ENCODE measurements around the gene CROCC. TPM values are rescaled to one million over a fixed set of nuclear protein-coding genes. Genes with fewer than 3 reads are reported as not detected.
A peak's percentile ranks its signal among the peaks of the same experiment; 100 is the strongest.

Gene CROCC
- polyA plus RNA-seq, 12 donors: 13.3 to 46.0 (median 18.7) TPM; not detected in 1

DNA sequence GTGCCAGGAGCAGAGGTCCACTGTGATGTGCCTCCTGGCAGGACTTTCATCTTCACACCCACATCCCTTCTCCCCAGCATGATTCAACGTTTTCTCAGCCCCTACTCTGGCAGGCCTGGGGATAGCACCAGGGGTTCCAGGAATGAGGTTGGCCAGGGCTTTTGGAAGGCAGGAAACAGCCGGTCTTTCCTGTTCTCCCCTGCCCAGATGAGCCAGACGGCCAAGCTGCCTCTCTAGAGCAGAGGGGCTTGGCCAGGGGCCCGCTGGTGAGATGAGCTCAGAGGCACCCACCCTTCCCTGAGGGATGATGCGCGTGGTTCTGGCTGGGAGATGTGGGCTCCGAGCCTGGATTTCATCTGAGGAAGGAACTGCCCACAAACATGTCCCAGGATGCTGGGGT, 63.0 kb downstream of the CROCC start:
- DNase-seq: peak; percentile 58

DNA sequence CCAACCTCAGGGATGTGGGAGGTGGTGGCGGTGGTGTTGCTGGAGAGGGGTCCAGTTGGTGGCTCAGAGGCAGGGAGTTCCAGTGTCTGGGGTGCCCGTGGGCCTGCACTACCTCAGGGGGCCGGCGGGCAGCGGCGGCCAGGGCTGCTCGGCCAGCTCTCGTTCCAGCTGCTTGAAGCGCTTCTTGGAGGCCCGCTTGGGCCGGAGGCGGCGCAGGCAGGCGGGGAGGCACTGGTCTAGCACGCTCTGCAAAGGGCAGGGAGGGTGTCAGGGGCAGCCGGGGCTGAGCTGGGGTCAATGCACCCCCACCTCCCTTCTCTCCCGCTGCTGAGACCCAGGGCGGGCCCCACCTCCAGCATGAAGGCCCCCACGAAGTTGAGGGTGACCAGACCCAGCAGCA, 64.4 kb downstream of the CROCC start:
- DNase-seq: no peak

DNA sequence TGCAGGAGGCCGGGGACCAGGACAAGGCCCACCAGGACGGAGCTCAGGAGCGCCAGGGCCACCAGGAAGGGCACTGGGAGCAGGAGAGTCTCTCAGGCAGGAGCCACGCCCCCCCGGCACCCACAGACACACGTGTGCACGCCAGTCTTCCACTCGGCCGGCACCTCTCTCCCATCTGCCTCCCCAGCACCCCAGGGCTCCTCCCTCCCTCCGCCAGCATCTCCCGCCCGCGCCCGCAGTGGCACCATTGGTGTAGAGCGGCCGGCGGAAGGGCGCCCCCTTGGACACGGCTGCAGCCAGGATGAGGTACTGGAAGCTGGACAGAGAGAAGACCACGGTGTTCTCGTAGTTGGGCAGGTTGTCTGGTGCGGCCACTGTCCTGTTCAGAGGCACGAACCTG, 64.8 kb downstream of the CROCC start:
- DNase-seq: no peak

DNA sequence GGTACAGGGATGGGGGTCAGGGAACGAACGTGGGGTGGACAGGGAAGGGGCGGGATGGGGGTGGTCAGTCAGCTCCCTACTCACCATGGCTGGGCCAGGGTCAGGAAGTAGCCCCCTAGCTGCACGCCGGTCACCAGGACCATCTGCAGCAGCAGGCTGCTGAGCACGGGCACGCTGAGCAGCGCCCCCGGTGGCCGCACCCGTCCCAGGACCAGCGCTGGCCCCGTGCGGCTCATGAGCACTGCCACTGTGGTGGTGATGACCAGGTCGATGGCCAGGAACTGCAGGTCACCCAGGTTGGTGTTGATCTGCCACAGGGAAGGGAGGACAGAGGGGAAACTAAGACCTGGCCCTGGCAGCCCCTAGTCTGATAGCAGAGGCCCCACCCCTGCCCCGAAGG, 65.2 kb downstream of the CROCC start:
- no peak for DNase-seq

DNA sequence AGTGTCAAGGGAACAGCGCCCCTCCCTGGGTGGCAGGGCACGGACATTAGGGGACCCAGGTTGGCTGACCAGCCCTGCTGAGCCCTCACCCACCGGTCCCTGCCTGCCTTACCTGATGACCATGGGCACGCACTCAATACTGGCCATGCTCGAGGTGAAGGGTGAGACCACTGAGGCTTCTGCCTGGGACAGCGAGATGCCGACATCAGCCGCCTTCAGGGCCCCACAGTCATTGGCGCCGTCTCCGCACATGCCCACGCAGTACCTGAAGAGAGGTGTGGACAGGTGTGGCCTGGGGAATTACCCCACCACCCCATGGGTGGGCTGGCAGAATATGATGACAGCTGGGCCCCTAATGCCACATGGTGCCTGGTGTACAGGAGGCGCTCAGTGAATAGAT, 66.5 kb downstream of the CROCC start:
- DNase-seq: no peak

DNA sequence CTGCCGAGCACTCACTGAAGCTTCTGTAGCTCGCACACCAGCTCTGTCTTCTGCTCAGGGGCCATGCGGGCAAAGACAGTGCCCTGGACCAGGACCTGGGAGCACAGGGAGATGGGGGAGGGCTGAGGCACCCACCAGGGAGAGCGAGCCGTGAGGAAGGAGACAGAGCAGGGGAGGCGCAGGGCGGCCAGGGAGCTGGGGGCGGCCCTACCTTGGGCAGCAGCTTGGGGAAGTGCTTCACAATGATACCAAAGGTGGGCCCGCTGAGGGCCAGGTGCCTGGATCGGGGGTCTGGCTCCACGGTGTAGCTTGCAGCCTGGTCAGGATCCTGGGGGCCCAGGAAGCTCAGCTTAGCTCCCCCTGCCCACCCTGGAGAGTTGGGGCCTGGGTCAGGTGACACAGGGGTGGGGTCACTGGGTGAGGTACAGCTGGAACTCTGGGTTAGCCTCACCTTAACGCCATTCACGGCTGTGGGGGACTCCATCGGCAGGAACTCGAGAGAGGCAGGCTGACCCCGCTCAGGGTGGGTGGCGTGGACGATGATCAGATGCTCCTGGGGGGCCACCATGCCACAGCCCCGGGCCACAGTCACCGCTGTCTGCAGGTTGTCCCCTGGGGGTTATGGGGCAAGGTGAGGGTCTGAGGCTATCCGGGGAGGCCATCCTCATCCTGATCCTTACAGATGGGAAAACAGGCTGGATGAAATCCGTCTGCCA, 68.1 kb downstream of the CROCC start:
- DNase-seq: no peak

DNA sequence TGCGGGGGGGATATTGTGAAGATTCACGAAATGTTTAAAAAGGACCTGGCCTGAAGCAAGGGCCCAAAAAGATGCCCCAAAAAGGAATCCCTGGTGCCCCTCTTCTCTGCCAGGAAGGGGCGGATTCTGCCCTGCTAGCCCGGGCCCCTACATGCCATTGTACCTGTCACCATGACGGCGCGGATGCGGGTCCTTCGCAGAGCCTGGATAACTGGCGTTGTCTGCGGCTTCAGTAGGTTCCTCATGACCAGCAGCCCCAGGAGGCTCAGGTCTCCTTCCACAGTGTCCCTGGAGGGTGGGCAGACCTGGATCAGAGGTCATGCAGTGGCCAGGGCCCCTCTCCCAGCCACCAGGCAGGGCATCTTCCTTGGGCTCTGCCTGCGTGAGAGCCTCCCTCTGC, 69.8 kb downstream of the CROCC start:
- no peak for DNase-seq

DNA sequence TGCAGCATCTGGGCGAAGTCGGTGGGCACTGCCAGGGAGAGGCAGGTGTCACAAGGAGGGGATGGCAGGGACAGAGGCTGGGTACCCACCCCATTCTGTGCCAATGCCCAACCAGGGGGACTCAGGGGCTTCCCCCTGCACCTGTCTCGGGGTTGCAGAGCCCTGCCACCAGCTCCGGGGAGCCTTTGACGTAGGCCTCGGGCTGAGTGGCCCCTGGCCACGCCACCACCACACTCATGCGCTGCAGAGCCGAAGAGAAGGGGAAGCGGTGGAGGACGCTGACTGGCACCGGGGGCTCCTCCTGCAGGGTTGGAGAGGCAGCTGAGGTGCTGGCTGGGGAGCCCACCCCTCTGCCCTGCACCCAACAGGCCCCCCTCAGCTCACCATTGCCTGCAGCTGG, 70.4 kb downstream of the CROCC start:
- DNase-seq: no peak

DNA sequence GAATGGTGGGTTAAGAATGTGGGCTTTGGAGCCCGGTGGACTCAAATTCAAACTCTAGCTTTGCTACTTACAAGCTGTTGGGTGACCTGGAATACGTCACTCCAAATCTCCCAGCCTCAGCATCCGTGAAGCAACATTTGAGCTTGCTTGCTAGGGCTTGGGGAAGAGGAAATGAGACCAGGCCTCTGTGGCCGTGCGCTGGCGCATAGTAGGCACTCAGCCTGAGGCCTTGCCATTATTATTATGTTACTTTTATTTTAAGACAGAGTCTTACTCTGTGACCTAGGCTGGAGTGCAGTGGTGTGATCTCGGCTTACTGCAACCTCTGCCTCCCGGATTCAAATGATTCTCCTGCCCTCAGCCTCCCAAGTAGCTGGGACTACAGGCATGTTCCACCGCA, 70.9 kb downstream of the CROCC start:
- DNase-seq: no peak

DNA sequence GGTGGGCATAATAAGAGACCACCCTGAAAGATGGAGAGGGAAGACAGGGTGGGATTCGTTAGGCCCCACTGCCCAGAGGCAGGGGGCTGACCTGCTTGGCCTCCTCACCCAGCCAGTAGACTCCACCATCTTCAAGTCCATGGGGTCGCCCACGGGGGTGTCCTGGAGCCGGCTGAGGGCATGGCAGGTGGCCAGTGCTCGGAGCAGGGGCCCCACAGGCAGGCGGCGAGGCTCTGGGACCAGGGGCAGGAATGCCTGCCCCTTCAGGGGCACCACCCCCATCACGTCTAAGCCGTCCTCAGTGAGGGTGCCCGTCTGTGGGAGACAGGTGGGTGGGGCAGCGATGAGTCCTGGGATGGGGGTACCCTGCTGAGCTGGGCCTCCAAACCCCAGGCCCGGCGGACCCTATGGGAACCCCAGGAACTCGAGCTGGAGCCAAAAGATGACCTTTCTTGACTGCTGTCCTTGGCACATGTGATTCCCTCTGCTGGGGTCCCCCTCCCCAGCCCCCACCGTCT, 71.8 kb downstream of the CROCC start:
- no peak for DNase-seq

DNA sequence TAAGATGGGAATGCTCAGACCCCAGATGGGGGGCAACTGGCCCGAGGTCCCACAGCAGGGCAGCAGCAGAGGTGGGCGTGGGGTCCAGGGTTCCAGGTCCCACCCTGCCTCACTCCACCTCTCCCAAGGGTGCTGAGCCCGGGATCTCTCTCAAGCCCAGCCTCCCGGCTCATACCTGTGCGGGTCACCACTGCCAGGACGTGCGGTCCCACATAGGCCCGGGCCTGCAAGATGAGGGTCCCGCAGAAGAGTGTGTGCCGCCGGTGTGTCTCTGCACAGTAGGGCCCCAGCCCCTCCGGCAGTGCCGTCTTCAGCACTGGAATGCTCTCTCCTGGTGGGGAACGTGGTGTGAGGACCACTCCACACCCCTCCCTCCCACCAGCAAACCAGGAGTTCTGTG, 75.1 kb downstream of the CROCC start:
- no peak for DNase-seq

DNA sequence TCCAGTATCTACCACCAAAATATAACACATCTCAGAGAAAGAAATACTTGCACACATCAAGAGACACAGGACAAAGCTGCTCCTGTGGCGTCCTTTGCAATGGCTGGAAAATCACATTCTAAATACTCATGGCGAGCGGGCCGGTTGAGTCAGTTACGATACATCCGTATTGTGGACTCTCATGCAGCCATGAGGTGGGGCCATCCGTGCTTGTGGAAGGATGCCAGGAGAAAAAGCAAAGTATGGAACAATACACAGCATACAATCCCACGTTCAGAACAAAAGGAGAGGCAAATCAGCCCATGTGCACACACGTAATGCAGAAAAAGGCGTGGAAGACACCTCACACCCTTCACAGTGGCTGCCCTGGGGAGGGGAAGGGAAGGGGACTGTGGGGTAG, 76.9 kb downstream of the CROCC start:
- DNase-seq: no peak

DNA sequence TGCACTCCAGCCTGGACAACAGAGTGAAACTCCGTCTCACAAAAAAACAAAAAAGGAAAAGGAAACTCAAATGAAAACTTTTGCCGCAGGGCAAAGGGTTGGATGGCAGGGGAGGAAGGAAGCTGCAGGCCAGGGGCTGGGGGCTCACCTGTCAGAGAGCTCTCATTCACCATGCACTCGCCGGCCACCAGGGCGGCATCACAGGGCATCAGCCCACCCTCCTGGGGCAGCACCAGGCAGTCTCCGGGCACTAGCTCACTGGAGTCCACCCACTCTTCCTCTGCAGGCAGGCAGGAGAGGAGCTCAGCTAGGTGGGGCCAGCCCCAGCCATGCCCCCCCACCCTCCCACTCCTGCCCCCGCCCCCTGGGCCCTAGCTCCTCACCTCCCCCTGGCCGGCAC, 78.1 kb downstream of the CROCC start:
- no peak for DNase-seq

DNA sequence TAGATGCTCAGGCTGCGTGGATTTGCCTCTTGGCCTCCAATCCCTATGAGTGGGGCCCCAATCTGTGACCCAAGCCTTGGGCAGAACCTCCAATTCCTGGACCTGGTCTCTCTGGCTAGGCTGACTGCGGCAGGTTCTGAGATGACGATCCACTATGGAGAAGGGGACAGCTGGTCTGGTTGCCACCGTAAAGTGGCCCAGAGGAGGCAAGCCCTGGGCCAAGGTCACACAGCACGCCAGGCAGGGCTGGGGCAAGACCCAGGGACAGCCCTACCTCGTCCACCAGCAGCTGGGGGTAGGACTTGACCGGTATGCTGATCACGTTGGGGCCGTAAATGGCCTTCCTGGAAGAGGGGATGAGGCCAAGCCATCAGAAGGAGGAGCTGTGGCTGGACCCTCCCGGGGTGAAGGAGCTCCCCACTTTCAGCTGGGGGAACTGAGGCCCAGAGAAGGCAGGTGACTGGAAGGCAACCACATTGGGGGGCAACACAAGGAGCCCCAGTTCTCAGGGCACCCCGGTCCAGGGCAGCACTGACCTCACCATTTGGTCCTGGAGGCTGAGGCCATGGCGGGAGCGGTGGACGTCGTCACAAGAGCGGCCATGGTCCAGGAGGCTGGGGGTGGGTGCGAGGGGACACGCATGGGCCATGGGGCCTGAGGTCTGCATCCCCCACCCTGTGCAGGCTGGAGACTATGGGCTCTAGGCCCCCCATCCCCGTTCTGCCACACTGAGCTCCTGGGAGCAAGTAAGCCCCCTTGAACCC, 80.2 kb downstream of the CROCC start:
- DNase-seq: no peak

DNA sequence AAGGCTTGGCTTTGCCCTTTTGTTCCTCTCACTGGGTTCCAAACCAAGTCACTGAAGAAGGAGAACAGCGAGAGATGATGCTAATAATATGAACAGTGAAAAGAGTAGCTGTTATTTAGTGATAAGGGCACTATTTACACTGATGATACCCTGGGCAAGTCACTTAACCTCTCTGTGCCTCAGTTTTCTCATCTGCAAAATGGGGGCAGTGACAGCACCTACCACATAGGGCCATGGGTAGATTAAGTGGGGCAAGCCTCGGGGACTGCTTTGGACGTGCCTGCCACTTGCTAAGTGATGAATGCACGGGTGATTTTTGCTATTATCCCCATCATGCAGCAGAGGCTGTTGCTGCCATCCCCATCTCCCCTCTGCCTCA, 80.8 kb downstream of the CROCC start:
- no peak for DNase-seq

DNA sequence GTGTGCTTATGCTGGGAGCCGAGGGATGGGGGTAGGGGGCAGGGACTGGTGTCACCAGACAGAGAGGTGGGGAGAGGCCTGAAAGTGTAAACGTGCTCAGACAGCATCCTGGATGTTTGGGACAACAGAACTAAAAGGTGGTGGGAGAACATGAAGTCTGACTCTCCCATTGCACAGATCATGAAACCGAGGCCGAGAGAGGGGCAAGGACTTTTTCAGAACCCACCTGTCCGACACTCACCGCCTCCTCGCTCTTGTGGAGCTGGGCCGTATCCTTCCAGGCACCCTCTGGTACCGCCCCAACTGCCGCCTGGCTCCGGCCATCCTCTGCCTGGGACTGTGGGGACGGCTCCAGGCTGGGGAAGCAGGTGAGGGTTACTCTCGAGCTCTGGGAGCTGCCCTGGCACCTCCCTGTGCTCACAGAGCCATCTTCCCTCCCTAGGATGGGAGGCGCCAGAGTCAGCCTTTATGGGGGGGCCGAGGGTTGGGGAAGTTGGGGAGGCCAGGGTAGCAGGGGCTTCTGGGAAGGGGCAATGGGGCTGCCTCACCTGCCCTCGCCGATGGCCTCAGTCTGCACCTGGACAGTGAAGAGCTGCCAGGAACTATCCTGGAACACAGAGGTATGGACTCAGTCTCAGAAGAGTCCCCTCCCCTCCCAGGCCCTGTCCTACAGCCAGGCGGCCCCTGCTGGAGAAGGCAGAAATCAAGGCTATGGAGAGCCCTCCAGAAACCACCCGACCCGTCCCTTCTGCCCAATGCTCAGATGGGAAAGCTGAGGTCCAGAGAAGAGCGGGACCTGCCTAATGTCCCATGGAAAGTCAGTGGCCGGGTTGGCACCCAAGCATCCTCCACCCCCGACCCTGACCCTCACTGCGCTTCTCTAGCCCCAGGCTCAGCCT, 83.0 kb downstream of the CROCC start:
- no peak for DNase-seq

DNA sequence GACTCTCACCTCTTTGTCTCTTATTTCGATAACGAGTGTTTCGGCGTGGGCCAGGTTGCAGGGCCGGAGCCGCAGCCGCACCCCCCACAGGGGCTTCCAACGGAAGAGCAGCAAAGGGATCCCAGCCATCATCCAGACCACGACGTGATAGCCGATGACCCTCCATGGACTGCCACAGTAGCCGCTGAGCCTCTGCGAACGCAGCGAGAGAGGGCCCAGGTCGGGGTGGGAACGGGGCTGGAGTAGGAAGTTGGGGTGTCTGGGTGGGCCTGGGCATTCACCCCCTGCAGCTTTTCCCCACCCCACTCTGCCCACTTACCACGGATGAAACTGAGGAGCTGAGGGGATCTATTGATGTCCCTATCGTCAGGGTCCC, 83.6 kb downstream of the CROCC start:
- no peak for DNase-seq

DNA sequence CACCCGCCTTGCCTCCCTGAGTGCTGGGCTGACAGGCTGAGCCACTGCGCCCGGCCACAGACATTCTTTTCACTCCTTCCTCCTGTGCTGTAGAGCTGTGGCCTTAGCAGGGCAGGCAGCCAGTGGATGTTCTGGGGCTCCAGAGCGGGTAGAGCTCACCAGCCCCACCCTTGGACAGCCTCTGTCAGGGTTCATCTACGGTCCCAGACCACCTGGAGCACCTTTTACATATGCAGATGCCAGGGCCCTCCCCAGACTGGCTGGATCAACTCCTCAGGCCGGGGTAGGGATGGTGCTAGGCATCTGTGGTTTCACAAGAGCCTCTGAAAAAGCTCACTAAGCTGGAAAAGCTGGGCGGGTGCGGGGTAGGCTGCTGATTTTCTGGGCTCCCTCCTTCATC, 85.4 kb downstream of the CROCC start:
- no peak for DNase-seq

DNA sequence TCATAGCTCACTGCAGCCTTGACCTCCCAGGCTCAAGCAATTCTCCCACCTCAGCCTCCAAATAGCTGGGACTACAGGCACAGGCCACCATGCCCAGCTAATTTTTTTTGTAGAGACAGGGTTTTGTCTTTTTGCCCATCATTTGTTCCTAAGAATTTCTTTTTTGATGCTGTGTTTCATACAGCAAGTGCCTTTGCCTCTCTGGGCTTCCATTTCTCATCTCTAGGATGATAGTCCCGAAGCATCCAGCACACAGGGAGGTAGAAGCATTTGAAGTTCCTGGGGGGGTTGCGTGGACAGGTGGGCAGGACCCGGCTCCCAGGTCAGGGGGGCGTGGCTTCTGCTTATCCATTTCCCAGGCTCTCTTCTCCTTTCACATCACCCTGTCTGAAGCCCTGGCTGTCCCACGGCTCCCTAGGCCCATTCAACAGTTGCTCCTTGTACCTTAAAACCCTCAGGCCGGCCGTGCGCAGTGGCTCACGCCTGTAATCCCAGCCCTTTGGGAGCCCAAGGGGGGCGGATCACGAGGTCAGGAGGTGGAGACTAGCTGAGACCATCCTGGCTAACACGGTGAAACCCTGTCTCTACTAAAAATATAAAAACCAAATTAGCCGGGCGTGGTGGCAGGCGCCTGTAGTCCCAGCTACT, 86.6 kb downstream of the CROCC start:
- DNase-seq: no peak

DNA sequence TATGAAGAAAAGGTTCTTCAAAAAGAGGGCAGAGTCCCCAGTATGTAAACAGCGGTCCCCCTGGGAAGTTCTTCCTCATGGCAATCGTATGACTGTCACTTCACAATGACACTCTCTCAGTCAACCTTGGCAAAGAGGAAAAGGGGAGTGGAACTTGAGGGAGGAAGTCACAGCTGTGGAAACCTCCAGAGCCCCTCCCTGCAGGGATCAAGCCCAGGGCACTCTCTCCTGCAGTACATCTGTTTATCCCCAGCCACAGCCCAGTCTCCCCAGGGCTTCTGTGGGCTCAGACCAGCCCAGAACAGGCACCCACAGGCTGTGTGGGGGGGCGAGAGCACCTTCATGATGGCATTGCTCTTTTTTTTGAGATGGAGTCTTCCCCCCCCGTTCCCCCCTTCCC, 88.0 kb downstream of the CROCC start:
- no peak for DNase-seq

DNA sequence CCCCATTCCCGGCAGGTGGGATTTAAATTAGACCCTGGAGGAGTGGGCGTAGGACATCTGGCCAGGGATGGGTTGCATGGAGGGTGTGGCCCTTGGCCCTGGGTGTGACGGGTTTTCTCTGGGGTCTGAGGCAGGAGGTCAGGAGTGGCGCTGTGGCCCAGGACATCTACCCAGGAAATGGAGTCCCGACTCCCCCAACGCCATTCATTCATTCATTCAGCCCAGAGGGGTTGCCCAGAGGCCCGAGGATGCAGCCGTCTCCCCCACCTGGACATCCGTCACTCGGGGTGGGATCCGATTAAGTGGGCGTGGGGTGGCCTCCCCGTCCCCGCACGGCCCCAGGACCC, 89.3 kb downstream of the CROCC start:
- DNase-seq: no peak
